Stimulated activated CD4-positive, alpha-beta T cell treated with anti-CD3 and anti-CD28 coated beads, Interleukin-15, amount 100 ng/mL, for 48 hours (primary cell): ENCODE measurements around the gene CCDC7.
"Not testable (repeated sequence)": the region's sequence is repeated elsewhere in the genome, so short reads cannot be mapped to it uniquely, and the experiment has no call there.

Source experiments
- DNase-seq, 2 donors: peaks; one replicate each; pipeline ENCODE4 v3.0.0-alpha.2; 2020; ENCODE audit warnings: low read depth in 2 of 2

CCDC7 gene

DNA sequence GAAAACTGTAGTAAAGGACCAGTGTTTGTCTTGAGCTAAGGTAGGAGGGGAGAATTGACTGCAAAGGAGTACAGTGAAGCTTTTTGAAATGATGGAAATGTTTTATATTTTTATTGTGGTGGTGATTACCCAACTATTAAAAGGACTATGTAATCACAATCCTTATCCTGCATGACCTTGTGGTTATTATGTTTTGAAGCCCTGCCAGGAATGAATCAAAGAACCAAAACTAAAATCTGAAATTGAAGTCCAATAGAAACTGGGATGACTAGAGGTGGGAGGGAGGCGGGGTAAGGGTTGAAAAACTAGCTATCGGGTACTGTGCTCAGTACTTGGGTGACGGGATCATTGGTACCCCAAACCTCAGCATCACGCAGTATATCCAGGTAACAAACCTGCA lies 8.2 kb downstream of the CCDC7 start:
- DNase-seq = no peak

DNA sequence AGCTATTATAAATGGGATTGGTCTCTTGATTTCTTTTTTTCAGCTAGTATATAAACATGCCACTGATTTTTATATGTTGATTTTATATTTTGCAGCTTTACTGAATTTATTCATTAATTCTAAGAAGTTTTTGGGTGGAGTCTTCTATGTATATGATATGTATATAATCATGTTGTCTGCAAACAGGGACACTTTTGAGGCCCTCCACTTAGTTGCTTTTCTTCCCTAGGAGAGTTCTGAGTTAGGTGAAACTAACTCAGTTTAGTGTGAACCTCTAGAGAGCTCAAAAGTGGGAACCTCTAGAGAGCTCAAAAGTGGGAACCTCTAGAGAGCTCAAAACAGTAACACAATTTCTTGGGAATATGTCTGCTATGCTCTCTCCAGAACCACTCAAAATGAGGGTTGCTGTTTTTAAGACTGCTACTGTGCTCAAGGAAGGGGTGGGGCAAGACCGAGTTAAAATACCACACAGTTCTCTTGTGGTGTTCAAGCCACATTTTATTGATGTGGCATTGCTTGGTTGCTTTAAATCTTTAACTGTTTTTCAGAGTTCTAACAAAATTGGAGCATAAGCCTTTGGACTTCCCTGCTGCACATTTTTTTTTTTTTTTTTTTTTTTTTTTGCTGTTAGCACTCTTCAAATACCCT lies 13.2 kb downstream of the CCDC7 start:
- no peak for DNase-seq

DNA sequence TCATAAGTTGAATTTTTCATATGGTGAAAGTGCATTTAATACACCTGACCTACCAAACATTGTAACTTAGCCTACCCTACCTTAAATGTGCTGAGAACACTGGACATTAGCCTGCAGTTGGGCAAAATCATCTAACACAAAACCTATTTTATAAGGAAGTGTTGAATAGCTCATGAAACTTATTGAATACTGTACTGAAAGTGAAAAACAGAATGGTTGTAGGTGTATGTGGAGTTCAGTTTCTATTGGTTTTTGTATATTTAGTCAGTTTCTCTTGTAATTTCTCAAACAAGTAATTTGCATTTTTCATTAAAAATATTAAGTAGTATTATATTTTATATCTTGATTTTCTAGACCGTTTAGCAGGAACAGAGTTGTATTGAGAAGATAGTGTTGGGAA lies 15.3 kb downstream of the CCDC7 start:
- no peak for DNase-seq

DNA sequence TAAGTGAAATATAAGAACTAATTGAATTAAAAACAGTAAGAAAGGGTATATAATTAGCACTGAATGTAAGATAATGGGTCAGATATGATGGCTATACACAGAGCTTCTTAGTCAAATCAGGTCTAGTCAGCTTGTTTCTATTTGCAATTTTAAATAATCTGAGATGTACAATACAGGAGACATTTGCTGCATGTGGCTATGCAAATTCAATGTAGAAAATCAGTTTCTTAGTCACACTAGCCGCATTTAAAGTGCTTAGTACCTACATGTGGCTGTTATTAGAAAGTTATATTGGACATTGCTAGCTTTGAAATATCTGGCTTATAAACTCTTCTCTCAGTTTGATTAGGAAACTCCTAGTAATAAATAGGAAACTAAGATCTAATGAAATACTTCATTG lies 25.3 kb downstream of the CCDC7 start:
- no peak for DNase-seq

DNA sequence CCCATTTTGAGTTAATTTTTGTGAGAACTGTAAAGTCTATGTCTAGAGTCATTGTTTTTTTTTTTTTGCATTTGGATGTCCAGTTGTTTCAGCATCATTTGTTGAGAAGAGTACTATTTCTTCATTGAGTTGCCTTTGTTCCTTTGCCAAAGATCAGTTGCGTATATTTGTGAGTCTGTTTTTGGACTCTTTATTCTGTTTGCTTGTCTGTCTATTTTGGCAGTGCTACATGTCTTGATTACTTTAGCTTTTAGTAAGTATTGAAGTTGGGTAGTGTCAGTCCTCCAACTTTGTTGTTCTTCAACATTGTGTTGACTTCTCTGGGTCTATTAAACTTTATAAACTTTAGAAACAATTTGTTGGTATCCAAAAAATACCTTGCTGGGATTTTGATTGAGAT lies 31.6 kb downstream of the CCDC7 start:
- DNase-seq = no peak

DNA sequence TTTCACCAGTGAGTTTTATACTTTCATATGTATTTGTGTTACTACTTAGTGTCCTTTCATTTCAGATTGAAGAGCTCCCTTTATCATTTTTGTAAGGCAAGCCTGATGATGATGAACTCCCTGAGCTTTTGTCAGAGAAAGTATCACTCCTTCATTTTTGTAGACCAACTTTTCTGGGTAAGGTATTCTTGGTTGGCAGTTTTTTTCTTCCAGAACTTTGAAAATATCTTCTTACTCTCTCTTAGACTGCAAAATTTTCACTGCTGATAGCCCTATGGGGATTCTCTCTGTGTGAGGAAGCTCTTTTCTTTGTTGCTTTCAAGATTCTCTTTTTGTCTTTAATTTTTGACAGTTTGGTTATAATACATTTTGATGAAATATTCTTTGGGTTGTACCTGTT lies 35.7 kb downstream of the CCDC7 start:
- DNase-seq = no peak

DNA sequence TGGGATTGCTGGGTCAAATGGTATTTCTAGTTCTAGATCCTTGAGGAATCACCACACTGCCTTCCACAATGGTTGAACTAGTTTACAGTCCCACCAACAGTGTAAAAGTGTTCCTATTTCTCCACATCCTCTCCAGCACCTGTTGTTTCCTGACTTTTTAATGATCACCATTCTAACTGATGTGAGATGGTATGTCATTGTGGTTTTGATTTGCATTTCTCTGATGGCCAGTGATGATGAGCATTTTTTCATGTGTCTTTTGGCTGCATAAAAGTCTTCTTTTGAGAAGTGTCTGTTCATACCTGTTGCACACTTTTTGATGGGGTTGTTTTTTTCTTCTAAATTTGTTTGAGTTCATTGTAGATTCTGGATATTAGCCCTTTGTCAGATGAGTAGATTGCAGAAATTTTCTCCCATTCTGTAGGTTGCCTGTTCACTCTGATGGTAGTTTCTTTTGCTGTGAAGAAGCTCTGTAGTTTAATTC lies 37.1 kb downstream of the CCDC7 start:
- not testable (repeated sequence) for DNase-seq

DNA sequence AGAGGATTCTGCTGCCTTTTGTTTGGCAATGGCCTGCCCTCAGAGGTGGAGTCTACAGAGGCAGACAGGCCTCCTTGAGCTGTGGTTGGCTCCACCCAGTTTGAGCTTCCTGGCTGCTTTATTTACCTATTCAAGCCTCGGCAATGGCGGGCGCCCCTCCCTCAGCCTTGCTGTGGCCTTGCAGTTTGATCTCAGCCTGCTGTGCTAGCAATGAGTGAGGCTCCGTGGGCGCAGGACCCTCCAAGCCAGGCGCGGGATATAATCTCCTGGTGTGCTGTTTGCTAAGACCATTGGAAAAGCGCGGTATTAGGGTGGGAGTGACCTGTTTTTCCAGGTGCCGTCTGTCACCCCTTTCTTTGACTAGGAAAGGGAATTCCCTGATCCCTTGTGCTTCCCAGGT lies 42.1 kb downstream of the CCDC7 start:
- DNase-seq = not testable (repeated sequence)

DNA sequence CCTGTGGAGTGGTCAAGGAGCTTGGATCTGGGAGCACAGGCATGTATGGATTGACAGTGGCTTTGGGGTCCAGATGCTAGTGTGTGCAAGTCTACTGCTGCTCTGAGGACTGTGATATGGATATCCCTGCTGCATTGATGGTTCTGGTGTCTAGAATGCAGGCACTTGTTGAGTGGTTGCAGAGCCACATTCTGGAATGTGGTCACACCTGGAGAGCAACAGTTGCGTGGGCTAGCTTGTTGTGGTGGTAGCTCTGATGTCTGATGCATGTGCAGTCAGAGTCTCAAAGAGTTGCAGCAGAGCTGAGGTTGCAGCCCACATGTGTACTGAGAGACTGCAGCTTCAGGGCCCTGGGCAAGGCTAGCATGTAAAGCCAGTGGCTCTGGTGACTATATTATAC lies 43.2 kb downstream of the CCDC7 start:
- no peak for DNase-seq

DNA sequence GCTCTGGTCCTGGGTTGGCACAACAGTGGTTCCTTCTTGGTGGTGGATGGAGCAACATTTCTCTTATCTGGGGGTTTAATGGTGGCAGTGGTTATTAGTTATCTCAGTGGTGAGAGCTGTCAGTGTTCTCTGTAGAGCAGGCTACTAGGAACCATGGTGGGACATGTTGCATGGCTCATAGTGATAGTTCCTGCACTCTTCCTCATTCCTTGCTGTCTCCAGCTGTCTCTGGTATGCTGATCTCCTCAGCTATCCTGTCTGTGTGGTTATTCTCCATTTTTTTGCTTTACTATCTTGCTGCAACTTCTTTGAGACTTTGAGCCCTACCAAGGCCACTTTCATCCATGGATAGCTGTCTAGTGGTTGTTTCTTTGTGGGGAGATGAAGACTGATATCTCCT lies 44.0 kb downstream of the CCDC7 start:
- no peak for DNase-seq

DNA sequence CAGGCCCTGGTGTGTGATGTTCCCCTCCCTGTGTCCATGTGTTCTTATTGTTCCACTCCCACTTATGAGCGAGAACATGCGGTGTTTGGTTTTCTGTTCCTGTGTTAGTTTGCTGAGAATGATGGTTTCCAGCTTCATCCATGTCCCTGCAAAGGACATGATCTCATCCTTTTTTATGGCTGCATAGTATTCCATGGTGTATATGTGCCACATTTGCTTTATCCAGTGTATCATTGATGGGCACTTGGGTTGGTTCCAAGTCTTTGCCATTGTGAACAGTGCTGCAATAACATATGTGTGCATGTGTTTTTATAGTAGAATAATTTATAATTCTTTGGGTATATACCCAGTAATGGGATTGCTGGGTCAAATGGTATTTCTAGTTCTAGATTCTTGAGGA lies 48.6 kb downstream of the CCDC7 start:
- not testable (repeated sequence) for DNase-seq

DNA sequence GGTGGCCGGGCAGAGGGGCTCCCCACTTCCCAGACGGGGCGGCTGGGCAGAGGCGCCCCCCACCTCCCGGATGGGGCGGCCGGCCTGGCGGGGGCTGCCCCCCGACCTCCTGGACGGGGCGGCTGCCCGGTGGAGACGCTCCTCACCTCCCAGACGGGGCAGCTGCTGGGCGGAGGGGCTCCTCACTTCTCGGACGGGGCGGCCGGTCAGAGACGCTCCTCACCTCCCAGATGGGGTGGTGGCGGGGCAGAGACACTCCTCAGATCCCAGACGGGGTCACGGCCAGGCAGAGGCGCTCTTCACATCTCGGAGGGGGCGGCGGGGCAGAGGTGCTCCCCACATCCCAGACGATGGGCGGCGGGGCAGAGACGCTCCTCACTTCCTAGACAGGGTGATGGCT lies 54.2 kb downstream of the CCDC7 start:
- DNase-seq = not testable (repeated sequence)

DNA sequence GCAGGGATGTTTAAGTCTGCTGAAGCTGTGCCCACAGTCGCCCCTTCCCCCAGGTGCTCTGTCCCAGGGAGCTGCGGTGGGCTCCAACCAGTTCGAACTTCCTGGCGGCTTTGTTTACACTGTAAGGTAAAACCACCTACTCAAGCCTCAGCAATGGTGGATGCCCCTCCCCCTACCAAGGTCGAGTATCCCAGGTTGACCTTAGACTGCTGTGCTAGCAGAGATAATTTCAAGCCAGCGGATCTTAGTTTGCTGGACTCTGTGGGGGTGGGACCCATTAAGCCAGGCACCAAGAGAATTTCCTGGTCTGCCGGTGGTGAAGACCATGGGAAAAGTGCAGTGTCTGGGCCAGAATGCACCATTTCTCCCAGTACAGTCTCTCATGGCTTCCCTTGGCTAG lies 56.0 kb downstream of the CCDC7 start:
- DNase-seq = no peak

DNA sequence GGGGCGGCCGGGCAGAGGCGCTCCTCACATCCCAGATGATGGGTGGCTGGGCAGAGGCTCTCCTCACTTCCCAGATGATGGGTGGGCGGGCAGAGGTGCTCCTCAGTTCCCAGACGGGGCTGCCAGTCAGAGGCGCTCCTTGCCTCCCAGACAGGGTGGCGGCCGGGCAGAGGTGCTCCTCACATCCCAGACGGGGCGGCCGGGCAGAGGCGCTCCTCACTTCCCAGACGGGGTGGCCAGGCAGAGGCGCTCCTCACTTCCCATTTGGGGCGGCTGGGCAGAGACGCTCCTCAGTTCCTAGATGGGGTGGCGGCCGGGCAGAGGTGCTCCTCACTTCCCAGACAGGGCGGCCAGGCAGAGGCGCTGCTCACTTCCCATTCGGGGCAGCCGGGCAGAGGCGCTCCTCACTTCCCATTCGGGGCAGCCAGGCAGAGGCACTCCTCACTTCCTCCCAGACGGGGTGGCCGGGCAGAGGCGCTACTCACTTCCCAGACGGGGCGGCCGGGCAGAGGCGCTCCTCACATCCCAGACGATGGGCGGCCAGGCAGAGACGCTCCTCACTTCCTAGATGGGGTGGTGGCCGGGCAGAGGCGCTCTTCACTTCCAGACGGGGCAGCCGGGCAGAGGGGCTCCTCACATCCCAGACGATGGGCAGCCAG lies 60.0 kb downstream of the CCDC7 start:
- DNase-seq = not testable (repeated sequence)

DNA sequence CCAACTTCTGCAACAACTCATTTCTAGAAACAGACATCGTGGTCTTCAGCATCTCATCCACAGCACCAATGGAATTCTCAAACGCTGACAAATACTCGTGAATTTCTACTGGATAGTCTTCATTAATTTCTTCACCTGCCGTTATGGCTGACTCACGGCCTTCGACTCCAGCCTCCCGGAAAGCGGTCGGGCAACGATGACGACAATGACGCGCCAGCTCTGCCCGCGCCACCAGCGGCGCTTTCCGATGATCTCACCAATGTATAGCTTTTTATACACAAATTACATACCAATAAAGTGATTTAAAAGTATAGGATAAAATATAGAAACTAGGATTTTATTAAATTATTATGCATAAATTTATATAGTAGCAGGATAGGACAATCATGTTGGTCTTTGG lies 65.7 kb downstream of the CCDC7 start:
- DNase-seq = no peak

DNA sequence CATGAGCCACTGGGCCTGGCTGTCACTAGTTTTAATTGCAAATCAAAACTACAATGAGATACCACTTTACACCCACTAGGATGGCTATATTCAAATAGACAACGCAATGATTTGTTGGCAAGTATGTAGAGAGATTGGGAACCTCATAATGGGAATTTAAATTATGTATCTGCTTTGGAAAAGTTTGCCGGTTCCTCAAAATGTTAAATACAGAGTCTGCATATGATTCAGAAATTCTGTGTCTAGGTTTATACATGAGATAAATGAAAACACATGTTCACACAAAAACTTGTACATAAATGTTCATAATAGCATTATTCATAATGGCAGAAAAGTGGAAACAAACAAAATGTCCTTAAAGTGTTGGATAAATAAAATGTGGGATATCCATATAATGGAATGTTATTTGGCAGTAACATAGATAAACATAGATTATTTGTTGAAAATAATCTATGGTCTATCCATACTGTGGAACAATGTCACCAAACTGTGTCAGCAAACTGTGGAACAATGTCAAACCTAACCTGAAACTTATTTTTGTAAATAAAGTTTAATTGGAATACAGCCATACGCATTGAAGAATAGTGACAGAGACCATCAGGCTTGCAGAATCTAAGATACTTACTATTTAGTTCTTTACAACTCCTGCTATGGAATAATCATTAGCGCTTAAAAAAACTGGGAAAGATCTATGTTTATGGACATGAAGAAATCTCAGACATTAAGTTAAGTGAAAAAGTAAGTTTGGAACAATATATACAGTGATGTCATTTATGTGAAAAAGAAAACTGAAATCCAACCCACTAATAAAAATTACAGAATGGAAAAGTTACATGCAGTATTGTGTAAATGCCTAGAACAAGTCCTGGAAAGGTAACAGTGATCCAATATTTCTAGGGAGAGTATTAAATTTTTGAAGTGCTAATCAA lies 70.9 kb downstream of the CCDC7 start:
- DNase-seq = no peak

DNA sequence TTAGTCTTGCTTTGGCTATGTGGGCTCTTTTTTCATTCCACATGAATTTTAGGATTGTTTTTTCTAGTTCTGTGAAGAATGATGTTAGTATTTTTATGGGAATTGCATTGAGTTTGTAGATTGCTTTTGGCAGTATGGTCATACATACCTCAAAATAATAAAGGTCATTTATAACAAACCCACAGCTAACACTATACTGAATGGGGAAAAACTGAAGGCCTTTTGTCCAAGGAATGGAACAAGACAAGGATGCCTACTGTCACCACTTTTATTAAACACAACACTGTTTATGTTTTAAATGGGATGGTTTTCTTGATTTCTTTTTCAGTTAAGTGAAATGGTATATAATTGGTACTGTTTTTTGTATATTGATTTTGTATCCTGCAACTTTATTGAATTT lies 84.3 kb downstream of the CCDC7 start:
- no peak for DNase-seq

DNA sequence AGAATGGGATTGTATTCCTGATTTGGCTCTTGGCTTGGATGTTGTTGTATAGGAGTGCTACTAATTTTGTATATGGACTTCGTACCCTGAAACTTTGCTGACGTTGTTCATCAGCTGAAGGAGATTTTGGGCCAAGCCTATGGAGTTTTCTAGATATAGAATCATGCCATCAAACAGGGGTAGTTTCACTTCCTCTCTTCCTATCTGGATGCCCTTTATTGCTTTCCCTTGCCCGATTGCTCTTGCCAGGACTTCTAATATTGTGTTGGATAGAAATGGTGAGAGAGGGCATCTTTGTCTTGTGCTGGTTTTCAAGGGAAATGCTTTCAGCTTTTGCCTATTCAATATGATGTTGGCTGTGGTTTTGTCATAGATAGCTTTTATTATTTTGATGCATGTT lies 92.3 kb downstream of the CCDC7 start:
- no peak for DNase-seq

DNA sequence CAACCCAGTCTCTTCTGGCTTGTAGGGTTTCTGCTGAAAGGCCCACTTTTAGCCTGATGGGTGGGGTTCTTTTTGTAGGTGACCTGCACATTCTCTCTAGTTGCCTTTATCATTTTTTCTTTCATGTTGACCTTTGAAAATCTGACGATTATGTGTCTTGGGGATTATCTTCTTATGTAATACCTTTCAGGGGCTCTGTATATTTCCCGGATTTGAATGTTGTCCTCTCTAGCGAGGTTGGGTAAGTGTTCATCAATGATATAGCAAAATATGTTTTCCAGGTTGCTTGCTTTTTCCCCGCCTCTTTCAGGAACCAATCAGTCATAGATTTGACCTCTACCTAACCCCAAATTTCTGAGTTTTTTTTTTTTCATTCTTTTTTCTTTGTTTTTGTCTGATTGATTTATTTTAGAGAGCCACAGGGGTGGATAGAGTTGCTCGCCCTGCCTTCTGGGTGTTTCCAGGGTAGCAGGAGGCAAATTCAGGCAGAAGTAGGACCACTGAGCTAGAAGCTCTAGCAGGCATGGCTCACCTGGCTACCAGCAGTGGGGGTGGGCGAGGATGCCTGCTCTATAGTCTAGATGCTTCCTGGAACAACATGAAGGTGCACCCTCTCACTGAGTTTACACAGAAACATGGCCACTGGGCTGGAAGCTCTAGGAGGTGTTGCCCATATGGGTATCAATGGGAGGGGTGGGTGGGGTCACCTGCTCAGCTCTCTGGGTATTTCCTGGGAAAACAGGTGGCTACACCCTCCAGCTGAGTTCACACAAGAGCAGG lies 94.9 kb downstream of the CCDC7 start:
- no peak for DNase-seq

DNA sequence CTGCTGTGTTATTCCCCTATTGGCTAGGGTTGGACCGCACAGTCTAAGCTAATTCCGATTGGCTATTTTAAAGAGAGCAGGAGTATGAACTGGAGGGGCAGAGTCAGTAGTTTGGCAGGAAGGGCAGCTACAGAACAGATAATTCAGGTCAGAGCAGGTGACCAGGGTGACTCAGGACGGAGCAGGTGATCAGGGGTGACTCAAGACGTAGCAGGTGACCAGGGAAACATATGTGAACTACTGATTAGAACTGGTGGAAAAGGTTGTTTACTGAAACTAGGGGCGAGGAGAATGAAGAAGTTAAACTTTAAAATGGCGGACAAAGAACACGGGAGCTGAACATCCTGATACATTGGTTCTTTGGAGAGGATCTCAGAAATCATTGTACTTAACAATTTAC lies 102.3 kb downstream of the CCDC7 start:
- DNase-seq = no peak

DNA sequence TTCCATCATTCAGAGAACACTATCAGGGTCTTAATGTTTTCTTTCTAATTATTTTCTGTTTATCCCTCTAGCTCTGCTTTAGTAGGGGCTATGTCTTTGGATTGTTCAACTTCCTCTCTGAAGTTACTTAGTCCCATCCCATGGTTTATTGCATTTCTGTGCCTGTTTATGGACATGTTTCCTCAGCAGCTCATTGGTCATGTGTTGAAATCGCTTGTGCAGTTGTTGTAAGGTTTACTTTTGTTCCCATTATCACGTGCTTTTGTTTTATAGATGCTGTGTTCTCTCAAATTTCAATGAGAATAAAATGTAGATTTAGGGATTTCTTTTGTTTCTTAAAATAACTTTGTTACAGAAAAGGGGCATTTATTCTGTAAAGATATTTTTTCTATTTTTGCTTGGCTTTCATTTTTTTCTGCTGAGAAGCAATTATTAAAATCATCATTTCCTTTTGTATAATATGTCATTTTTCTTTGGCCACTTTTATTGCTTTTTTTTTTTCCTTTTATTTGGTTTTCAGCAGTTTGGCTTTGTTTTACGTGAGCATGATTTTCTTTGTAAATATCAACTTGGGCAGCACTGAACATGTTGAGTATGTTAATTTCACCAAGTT lies 110.9 kb downstream of the CCDC7 start:
- no peak for DNase-seq
